ENCODE measurements around the gene CDH13. TPM values are rescaled to one million over a fixed set of nuclear protein-coding genes. Genes with fewer than 3 reads are reported as not detected.

CDH13 gene
- polyA plus RNA-seq, 1 donor from 2014 or later, result 3.2 TPM

- Histone ChIP-seq H3K4me3 (ENCODE audit: low read length) (no peak overlapping the region), H3K9me2 (ENCODE audit: insufficient read depth, low read length) (no peaks in the 10 kb centered on the region), H3K27me3 (ENCODE audit: insufficient read depth, low read depth, low read length) (no peaks in the 10 kb centered on the region), H3K36me3 (ENCODE audit: insufficient read depth, low read length) (no peaks in the 10 kb centered on the region), H3K9ac (ENCODE audit: low read length) (no peak overlapping the region), H3K4me2 (ENCODE audit: low read length) (no peak overlapping the region), H4K20me1 (ENCODE audit: insufficient read depth) (no peaks in the 10 kb centered on the region), H3K27ac (ENCODE audit: low read length) (no peak overlapping the region), H2AFZ (ENCODE audit: low read depth, low read length) (no peak overlapping the region), H3F3A (ENCODE audit: insufficient read depth, low read length, poor library complexity, severe bottlenecking) (no peaks in the 10 kb centered on the region), H3K79me2 (replicated peaks; ENCODE audit: insufficient read depth, low read length) (no peaks in the 10 kb centered on the region), H3K9me3 (ENCODE audit: low read length) (no peaks in the 10 kb centered on the region)
- no peak for TF ChIP-seq SMC3 (conservative IDR thresholded peaks at IDR 0.05; ENCODE audit: poor library complexity)
- TF ChIP-seq POLR2AphosphoS5 (IDR thresholded peaks at IDR 0.05), result no peak
- no peak for TF ChIP-seq REST (IDR thresholded peaks at IDR 0.05; ENCODE audit: borderline replicate concordance)
- no peak for TF ChIP-seq EP300 (conservative IDR thresholded peaks at IDR 0.05; ENCODE audit: poor library complexity, severe bottlenecking)
- no peak for TF ChIP-seq MXI1 (conservative IDR thresholded peaks at IDR 0.05; ENCODE audit: poor library complexity, severe bottlenecking)
- TF ChIP-seq RAD21 (conservative IDR thresholded peaks at IDR 0.05), result no peak
- TF ChIP-seq TAF1 (IDR thresholded peaks at IDR 0.05; ENCODE audit: low read depth), result no peak
- no peak for TF ChIP-seq EZH2 (IDR thresholded peaks at IDR 0.05; ENCODE audit: borderline replicate concordance, insufficient read depth, low read length, poor library complexity, severe bottlenecking)
- TF ChIP-seq CTCF (IDR thresholded peaks at IDR 0.05; ENCODE audit: poor library complexity, severe bottlenecking), result no peak
These were observed 536.0 kb downstream of the CDH13 start for GRCh38 chr16:83162791-83163190.

GRCh38 chr16:83164816-83165215, 538.0 kb downstream of the CDH13 start:
- H3K27ac ChIP-seq (ENCODE audit: low read length), result no peak overlapping the region
- no peaks in the 10 kb centered on the region for H3K9me3 ChIP-seq (ENCODE audit: low read length)
- H2AFZ ChIP-seq (ENCODE audit: low read depth, low read length), result no peak overlapping the region
- H3K9me2 ChIP-seq (ENCODE audit: insufficient read depth, low read length), result no peaks in the 10 kb centered on the region
- no peaks in the 10 kb centered on the region for H3K27me3 ChIP-seq (ENCODE audit: insufficient read depth, low read depth, low read length)
- no peak for TF ChIP-seq CTCF (IDR thresholded peaks at IDR 0.05; ENCODE audit: poor library complexity, severe bottlenecking)
- TF ChIP-seq MXI1 (conservative IDR thresholded peaks at IDR 0.05; ENCODE audit: poor library complexity, severe bottlenecking), result no peak
- no peak for TF ChIP-seq SMC3 (conservative IDR thresholded peaks at IDR 0.05; ENCODE audit: poor library complexity)
- TF ChIP-seq TAF1 (IDR thresholded peaks at IDR 0.05; ENCODE audit: low read depth), result no peak
- no peak for TF ChIP-seq RAD21 (conservative IDR thresholded peaks at IDR 0.05)
- TF ChIP-seq EZH2 (IDR thresholded peaks at IDR 0.05; ENCODE audit: borderline replicate concordance, insufficient read depth, low read length, poor library complexity, severe bottlenecking), result no peak
- TF ChIP-seq POLR2AphosphoS5 (IDR thresholded peaks at IDR 0.05), result no peak
- TF ChIP-seq REST (IDR thresholded peaks at IDR 0.05; ENCODE audit: borderline replicate concordance), result no peak
- no peak for TF ChIP-seq EP300 (conservative IDR thresholded peaks at IDR 0.05; ENCODE audit: poor library complexity, severe bottlenecking)
- H3K79me2 ChIP-seq (replicated peaks; ENCODE audit: insufficient read depth, low read length), result no peaks in the 10 kb centered on the region
- no peak overlapping the region for H3K4me2 ChIP-seq (ENCODE audit: low read length)
- no peaks in the 10 kb centered on the region for H3F3A ChIP-seq (ENCODE audit: insufficient read depth, low read length, poor library complexity, severe bottlenecking)
- no peaks in the 10 kb centered on the region for H4K20me1 ChIP-seq (ENCODE audit: insufficient read depth)
- H3K36me3 ChIP-seq (ENCODE audit: insufficient read depth, low read length), result no peaks in the 10 kb centered on the region
- no peak overlapping the region for H3K4me3 ChIP-seq (ENCODE audit: low read length)
- no peak overlapping the region for H3K9ac ChIP-seq (ENCODE audit: low read length)

Measured in neural cell (in vitro differentiated cells).